Activated CD4-positive, alpha-beta T cell treated with anti-CD3 and anti-CD28 coated beads, Interleukin-2, amount 50 U/mL, for 16 hours (primary cell): Measurements from ENCODE around the gene FDX1.

Source experiments
- DNase-seq: peaks from one replicate; pipeline ENCODE4 v3.0.0-alpha.2; 2020

FDX1 gene

DNA sequence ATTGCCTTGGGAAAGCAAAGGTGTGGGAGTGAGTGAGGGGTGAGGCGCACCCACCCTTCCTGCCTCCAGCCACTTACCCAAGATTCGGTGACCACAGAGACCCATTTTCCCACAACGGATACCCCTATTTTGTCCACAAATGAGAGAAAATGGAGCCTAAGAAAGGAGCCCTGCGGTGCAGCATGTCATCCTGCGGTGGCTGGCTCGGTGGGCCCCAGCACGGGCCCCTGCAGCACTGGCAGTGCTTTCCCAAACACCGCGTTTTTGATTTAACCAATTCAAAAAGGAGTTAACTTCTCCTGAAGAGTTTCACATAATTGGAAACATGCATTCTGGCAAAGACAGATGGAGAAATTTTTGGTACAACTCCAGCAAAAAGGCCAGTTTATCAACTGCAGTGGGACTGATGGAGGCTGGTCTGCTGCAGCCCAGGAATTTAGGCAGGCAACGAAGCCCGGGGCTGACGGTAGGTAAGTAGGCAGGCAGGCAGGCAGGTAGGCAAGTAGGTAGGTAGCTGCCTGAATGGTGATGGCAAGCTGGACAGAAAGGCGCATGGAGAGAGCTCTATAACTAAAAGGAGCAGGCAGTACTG is 84.2 kb downstream of the FDX1 start:
- no peak for DNase-seq
